GM21576 (cell line): Measurements from ENCODE around the gene SUN3.
"Not testable (repeated sequence)": the region's sequence is repeated elsewhere in the genome, so short reads cannot be mapped to it uniquely, and the experiment has no call there.

Experiments
- ATAC-seq: cut with Tn5 transposase; IDR thresholded peaks from one replicate; pipeline ENCODE4 v1.9.1; 2021; ENCODE audit warnings: mild to moderate bottlenecking, moderate library complexity; ENCODE audit not compliant: unreplicated experiment

SUN3 gene

DNA sequence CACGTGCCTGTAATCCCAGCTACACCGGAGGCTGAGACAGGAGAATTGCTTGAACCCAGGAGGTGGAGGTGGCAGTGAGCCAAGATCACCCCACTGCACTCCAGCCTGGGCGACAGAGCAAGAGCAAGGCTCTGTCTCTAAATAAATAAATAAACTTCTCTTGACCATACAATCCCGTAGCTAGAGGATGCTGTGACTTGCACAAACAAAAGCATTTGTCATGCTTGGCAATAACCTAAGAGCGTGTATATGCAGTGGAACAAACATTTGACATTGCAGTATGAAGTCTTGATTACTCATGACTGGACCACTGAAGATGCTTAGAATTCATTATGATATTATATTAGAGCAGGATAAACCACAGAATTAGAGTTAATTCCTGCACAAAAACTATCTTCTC lies 5.0 kb upstream of the SUN3 start:
- ATAC-seq, result no peak

DNA sequence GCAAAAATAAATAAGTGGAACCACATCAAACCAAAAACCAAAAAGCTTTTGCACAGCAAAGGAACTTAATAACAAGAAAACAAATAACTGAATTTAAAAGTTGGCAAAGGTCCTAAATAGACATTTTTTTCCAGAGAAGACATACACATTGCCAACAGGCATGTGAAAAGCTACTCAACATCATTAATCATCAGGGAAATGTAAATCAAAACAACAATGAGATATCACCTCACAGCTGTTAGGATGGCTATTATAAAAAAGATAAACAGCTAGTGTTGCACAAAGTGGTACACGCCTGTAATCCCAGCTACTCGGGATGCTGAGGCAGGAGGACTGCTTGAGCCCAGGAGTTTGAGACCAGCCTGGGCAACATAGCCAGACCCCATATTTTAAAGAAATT lies 2.2 kb upstream of the SUN3 start:
- no peak for ATAC-seq

DNA sequence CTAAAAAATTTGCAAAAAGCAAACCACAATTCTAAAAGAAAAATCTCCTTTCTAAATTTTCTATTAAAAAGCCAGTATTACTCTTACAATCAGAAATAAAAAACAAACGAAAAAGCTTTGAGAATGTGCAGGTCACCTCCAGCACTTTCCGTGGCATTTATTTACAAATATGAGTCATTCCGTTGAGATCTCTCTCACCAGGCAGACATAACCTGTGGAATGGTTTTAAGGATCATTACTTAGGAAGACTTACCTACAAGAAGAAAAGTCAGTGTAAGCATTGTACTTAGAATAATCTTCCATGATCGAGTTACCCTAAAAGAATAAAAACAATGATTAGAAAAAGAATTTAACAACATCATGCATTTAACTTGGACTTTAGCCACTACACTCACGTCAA lies 3.3 kb downstream of the SUN3 start:
- ATAC-seq, result no peak

DNA sequence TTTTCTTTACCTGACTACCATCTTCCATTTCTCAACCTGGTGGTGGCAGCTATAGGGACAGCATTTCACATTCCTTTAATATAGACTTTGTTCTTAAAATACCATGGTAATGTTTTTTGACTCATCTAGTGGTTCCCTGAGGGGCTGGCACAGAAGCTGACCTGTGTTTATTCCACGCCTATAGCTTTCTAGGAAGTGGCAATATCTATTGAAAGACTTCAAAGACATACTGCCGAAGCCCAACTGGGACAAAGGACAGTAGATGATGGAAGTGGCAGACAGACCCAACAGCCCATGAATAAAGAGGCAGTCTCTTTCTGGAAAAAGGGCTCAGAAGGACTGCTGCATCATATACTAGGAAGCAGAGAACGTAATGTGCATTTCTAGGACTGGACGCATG lies 11.2 kb downstream of the SUN3 start:
- no peak for ATAC-seq

DNA sequence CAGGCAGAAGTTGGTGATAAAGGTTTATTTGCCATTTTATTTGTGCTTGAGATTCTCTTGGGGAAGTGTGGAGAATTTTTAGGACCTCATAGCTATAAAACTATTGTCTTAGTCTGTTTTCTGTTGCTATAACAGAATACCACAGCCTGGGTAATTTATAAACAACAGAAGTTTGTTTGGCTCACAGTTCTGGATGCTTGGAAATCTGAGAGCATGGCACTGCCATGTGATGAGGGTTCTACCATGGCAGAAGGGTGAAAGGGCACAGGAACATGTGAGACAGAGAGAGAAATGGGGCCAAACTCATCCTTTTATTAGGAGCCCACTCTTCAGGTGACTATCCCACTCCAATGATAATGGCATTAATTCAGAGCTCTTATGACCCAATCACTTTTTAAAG lies 12.3 kb downstream of the SUN3 start:
- ATAC-seq, result no peak

- ATAC-seq, result no peak
These were observed 17.0 kb downstream of the SUN3 start for GRCh38 chr7:48011951-48012350.

DNA sequence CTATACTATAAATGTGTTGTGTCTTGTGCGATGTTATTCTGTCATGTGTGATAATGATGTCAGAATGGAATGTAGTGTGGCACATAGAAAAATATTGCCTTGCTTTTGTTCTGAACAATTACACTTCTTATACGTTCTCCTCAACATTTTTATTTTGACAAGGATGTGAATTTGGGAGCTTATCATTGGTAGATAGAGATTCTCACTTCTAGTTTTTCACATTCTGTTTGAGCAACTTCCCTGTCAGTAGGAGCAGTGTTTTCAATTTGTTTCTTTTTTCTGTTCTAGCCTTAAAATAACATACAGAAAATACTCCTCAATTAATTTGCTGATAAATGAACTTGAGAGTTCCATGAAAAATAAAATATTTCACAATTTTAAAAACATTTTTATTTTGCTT lies 17.6 kb downstream of the SUN3 start:
- ATAC-seq, result no peak

- ATAC-seq, result no peak
These were observed 19.0 kb downstream of the SUN3 start for GRCh38 chr7:48009954-48010353.

GRCh38 chr7:48009257-48009656 lies 19.6 kb downstream of the SUN3 start:
- ATAC-seq, result no peak

DNA sequence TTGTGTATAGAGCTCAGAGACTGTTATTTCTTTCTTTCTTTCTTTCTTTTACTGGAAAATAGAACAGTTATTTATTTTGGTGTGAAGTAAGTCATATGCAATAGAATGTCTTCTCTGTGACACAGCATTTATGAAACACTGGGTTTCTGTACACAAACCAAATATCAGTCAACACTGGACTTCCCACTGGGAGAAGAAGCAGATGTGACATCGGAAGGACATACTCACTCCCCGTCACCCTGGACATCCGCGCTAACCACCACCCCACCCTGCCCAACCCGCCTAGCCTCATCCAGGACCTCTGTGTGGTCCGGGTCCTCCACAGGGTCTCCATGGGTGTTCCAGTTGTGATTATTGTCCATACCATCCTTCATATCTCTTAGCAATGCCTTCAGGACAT lies 22.0 kb downstream of the SUN3 start:
- no peak for ATAC-seq

DNA sequence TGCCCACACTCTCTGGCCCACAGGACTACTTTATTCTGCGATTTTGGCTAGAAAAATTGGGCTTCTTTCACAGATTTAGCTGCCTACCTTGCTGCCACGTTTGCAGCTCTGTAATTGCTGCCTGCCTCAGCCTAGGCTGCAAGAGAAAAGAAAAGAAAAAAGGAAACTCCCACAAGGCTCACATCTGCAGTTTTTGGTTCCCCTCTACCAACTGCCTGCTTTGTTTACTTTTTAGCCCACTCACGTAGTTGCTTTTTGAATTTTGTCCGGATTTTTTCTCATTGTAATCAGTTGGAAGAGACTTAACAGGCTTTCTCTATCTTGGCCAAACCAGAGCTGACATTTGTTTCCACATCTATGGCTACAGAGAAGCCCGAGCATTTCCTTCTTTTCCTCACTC lies 24.3 kb downstream of the SUN3 start:
- peak; percentile 83 for ATAC-seq

GRCh38 chr7:48004032-48004431 lies 24.9 kb downstream of the SUN3 start:
- no peak for ATAC-seq

DNA sequence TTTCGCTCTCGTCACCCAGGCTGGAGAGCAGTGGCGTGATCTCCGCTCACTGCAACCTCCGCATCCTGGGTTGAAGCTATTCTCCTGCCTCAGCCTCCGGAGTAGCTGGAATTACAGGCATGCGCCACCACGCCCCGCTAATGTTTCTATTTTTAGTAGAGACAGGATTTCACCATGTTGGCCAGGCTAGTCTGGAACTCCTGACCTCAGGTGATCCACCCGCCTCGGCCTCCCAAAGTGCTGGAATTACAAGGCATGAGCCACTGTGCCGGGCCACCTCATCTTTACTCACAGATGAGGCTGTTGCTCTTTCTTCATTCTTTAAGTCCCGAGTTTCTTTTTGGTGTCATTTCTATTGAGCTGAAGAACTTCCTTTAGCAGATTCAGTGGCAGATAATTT lies 28.7 kb downstream of the SUN3 start:
- not testable (repeated sequence) for ATAC-seq

GRCh38 chr7:47999413-47999812 lies 29.5 kb downstream of the SUN3 start:
- no peak for ATAC-seq

DNA sequence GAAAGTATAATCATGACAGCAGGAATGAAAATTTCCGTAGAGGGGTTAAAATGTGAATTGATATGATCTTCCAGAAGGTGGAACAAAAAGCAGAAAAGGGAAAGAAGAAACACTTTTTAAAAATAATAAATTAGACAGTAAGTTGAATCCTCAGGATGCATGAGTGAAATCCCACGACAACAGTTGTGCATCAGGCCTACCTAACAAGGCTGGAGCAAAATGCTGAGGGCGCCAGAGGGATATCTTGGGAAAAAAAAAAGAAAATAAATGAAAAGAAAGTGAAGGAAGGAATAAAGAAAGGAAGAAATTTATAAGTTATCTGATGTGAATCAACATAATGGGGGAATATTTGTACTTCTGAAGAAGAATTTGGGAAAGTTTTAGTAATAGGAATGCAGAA lies 36.5 kb downstream of the SUN3 start:
- no peak for ATAC-seq

DNA sequence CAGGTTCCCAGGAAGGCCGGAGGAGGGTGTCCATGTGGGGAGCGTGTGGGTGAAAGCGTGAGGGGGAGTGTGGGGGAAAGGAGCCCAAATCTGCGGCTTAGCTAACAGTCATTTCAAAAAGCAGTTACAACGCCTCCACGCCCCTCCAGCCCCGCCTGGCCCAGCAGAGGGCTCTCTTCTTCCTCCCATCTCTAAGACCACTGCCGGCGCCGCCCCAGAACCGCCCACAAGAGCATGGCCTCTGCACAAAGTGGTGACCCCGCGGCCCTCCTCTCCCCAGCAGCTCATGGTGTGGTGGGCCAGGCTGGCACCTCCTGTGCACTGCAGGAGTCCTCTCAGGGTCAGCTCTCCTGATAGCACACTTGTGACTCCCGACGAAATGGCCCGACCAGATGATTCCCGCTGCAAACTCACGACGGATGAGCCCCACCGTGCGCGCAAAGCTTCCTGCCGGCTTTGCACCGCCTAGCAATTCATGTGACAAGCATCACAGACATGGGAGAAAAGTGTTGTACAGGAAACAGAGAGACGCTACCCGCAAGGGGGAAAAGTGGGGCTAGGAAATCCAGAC lies 37.1 kb downstream of the SUN3 start:
- peak; percentile 99 for ATAC-seq

DNA sequence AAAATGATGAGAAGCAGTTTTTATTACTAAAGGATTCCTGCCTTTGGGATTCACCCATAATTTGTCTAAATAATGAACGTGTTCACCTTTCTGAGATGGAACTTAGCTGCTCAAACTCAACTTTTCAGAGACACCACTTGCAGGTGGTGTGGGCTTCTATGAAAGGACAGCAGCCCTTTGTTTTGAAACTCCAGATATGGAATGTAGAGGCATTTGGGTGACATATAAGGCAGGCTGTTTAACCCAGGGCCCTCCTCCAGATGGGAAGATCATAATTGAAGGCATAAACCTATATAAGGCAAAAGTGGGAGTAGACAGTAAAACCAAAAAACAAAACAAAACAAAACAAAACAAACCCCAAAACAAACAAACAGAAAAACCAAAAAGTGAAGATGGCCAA lies 37.6 kb downstream of the SUN3 start:
- ATAC-seq, result no peak

GRCh38 chr7:47990592-47990991 lies 38.3 kb downstream of the SUN3 start:
- ATAC-seq, result no peak

DNA sequence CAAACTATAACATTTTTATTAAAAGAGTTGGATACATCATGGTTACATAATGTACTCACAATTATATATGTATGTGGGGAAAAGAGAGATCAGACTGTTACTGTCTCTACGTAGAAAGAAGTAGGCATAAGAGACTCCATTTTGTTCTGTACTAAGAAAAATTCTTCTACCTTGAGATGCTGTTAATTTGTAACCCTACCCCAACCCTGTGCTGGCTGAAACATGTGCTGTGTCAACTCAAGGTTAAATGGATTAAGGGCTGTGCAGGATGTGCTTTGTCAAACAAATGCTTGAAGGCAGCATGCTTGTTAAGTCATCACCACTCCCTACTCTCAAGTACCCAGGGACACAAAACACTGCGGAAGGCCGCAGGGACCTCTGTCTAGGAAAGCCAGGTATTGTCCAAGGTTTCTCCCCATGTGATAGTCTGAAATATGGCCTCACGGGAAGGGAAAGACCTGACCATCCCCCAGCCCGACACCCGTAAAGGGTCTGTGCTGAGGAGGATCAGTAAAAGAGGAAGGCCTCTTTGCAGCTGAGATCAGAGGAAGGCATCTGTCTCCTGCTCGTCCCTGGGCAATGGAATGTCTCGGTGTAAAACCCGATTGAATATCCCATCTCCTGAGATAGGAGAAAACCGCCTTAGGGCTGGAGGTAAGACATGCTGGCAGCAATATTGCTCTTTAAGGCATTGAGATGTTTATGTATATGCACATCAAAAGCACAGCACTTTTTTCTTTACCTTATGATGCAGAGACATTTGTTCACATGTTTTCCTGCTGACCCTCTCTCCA lies 39.1 kb downstream of the SUN3 start:
- ATAC-seq, result not testable (repeated sequence)

- ATAC-seq, result no peak
These were observed 40.2 kb downstream of the SUN3 start for GRCh38 chr7:47988496-47989386.

GRCh38 chr7:47982610-47983009 lies 46.3 kb downstream of the SUN3 start:
- ATAC-seq, result no peak

DNA sequence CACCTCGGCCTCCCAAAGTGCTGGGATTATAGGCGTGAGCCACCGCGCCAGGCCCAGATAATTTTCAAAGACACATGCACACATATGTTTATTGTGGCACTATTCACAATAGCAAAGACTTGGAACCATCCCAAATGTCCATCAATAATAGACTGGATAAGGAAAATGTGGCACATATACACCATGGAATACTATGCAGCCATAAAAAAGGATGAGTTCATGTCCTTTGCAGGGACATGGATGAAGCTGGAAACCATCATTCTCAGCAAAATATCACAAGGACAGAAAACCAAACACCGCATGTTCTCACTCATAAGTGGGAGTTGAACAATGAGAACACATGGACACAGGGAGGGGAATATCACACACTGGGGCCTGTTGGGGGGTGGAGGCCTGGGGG lies 48.3 kb downstream of the SUN3 start:
- not testable (repeated sequence) for ATAC-seq
